IPS-18c (cell line): ENCODE results near the gene RNU6-9.

ENCODE experiments used
- H3K4me3 ChIP-seq: 2 replicates; pipeline ENCODE4 v1.7.0; 2013; ENCODE audit warnings: low read depth, mild to moderate bottlenecking, low read length, moderate library complexity; ENCODE audit not compliant: insufficient read depth
- H3K9me3 ChIP-seq: one replicate; pipeline ENCODE4 v1.6.1; 2013; ENCODE audit warnings: mild to moderate bottlenecking, low read length, moderate library complexity; ENCODE audit not compliant: control insufficient read depth, insufficient read depth

The RNU6-9 gene

DNA sequence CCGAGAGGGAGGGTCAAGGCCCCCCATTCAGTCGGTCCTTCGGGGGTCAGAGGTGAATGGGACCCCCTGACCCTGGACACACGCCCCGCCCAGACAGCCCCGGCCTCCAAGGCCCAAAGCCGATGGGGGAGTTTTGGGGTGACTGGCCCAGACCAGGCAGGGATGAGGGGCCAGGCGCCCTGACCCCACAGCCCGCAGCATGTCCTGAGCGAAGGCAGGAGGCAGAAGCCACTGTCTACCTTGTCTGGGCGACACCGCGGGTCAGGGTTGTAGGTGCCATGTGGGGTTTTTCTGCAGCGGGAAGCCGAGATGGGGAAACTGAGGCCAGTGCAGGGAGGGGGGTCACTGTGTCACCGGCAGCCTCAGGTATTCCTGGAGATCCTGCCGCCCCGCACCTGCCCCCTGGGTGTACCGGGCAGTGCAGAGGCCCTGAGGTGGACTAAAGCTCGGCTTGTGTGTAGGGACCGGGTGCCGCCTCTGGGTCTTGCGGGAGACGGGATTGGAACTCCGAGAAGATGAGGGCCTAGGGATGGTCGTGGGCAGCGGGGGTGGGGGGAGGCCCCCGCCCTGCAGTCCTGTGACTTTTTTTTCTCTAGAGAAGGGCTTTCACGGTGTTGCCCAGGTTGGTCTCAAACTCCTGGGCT is 41.0 kb downstream of the RNU6-9 start:
- Histone ChIP-seq H3K9me3 (no peaks in the 10 kb centered on the region), H3K4me3 (no peak overlapping the region)

GRCh38 chr19:934865-935479 is 41.7 kb downstream of the RNU6-9 start:
- Histone ChIP-seq H3K4me3 (no peak overlapping the region), H3K9me3 (no peaks in the 10 kb centered on the region)

GRCh38 chr19:936175-936546 is 42.9 kb downstream of the RNU6-9 start:
- Histone ChIP-seq H3K4me3 (no peak overlapping the region), H3K9me3 (no peaks in the 10 kb centered on the region)

GRCh38 chr19:937259-937694 is 44.0 kb downstream of the RNU6-9 start:
- H3K4me3 ChIP-seq, result no peak overlapping the region
- no peaks in the 10 kb centered on the region for H3K9me3 ChIP-seq

DNA sequence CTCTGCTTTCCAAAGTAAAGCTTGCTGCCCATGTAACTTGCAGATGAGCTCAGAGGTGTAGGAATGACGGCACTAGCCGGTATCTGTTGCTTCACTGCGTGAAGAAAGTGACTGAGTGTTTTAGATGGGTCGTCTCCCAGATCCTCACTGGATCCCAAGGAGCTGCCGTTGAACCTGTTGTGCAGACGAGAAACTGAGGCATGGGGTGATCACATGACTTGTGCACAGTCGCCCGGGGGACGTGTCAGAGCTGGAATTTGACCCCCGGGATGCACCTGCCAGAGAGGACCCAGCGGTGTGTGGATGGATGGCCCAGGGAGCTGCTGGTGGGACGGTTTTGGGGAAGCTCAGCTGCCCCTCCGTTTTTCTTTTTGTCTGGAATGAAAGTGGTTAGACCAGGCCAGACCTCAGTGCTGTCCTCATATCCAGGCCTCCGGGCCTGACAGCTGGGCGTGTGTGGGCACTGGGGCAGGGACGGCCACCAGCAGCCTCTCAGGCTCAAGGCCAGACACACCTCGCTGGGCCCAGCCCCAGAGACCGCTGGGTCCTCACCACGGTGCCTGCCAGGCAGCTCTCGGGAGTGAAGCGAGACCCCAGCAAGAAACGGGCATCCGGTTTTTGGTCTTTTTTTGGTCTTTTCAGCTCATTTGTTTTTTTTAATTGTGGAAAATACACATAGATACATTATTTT is 45.1 kb downstream of the RNU6-9 start:
- Histone ChIP-seq H3K4me3 (no peak overlapping the region), H3K9me3 (no peaks in the 10 kb centered on the region)

GRCh38 chr19:939439-939838 is 46.2 kb downstream of the RNU6-9 start:
- Histone ChIP-seq H3K4me3 (no peak overlapping the region), H3K9me3 (no peaks in the 10 kb centered on the region)

- no peaks in the 10 kb centered on the region for H3K9me3 ChIP-seq
- no peak overlapping the region for H3K4me3 ChIP-seq
Observed at GRCh38 chr19:939922-940321, 46.6 kb downstream of the RNU6-9 start.

- no peak overlapping the region for H3K4me3 ChIP-seq
- no peaks in the 10 kb centered on the region for H3K9me3 ChIP-seq
Observed at GRCh38 chr19:940591-941291, 47.5 kb downstream of the RNU6-9 start.

GRCh38 chr19:941292-942132 is 48.2 kb downstream of the RNU6-9 start:
- H3K4me3 ChIP-seq, result no peak overlapping the region
- H3K9me3 ChIP-seq, result no peaks in the 10 kb centered on the region

GRCh38 chr19:942133-942645 is 48.9 kb downstream of the RNU6-9 start:
- Histone ChIP-seq H3K4me3 (no peak overlapping the region), H3K9me3 (no peaks in the 10 kb centered on the region)
